ENCODE data around the gene PHPT1. TPM values are rescaled to one million over a fixed set of nuclear protein-coding genes. Genes with fewer than 3 reads are reported as not detected.

PHPT1 gene
- polyA plus RNA-seq, 1 donor: 312 TPM

DNA sequence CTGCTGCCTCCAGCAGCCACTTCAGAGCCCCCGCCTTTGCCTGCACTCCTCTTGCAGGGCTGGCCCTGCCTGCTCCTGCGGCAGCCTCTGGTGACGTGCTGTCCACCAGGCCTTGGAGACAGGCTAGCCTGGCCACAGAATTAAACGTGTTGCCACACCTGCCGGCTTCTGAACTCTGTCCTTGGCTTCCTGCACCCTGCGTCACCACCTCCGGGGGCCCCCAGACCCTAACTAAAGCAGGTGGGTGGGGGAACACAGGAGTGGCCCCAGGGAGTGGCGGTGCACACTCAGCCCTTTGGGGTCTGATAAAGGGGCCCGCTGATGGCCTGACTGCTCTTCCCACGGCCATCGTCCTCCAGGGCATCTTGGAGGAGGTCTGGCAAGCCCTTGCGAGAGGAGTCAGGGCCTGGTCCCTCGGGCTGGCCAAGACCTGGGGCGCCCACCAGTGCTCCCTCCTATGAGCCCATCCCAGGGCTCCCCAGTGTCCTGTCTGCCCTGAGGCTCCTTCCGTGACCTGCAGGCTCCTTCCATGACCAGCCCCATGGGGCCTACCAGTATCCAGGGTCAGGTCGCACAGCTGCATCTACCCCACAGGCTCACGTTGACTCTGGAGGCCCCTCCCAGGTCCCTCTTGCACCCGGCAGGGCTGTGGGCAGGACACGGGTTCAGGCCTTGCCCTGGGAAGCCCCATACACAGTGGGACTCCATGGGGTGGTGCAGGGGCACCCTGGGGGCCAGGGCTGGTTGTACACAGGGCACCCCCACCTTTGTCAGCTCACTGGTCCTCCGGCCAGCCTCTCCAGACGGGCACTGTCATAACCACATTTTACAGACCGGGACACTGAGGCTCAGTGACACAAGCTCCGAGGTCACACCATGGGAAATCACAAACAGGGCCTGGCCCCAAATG, 1.9 kb downstream of the PHPT1 start:
- H3K4me3 ChIP-seq (ENCODE audit: low read length): peak overlapping the region; percentile 100

GRCh38 chr9:136851941-136852663, 2.9 kb downstream of the PHPT1 start, which contains the start of gene MAMDC4:
Gene MAMDC4, plus strand, starts transcription at chr9:136852346. Its CDS starts 71 bp downstream, at chr9:136852417.
- peaks cover 14% of the 10 kb centered on the region for H3K9me3 ChIP-seq (ENCODE audit: control insufficient read depth, low read depth, low read length)
- peak within 1 kb of the TSS; percentile 100 for H3K27ac ChIP-seq (ENCODE audit: low read length)
- no CpG with 5 or more reads among the region's 23 CpGs for whole genome bisulfite sequencing (ENCODE audit: insufficient coverage, low lambda C conversion rate)
- peaks cover 8% of the 10 kb centered on the region for H3K27me3 ChIP-seq (ENCODE audit: control insufficient read depth, insufficient read depth, low read length)
- H3K36me3 ChIP-seq (ENCODE audit: control insufficient read depth, insufficient read depth, low read length): peaks cover 63% of the 10 kb centered on the region
- H3K4me3 ChIP-seq (ENCODE audit: low read length): peak within 1 kb of the TSS; percentile 100
- peak; percentile 89 to 94 for DNase-seq
- H3K4me1 ChIP-seq (ENCODE audit: control insufficient read depth, insufficient read depth, low read length): peaks cover 70% of the 10 kb centered on the region

More for the DNA sequence above, 1.9 kb downstream of the PHPT1 start:
- peak; percentile 73 to 87 for DNase-seq
- H3K36me3 ChIP-seq (ENCODE audit: control insufficient read depth, insufficient read depth, low read length): peaks cover 53% of the 10 kb centered on the region
- peaks cover 64% of the 10 kb centered on the region for H3K4me1 ChIP-seq (ENCODE audit: control insufficient read depth, insufficient read depth, low read length)
- peaks cover 16% of the 10 kb centered on the region for H3K27me3 ChIP-seq (ENCODE audit: control insufficient read depth, insufficient read depth, low read length)
- no CpG with 5 or more reads among the region's 23 CpGs for WGBS (ENCODE audit: insufficient coverage, low lambda C conversion rate)
- peak overlapping the region; percentile 100 for H3K27ac ChIP-seq (ENCODE audit: low read length)
- peaks cover 20% of the 10 kb centered on the region for H3K9me3 ChIP-seq (ENCODE audit: control insufficient read depth, low read depth, low read length)

- H3K36me3 ChIP-seq (ENCODE audit: control insufficient read depth, insufficient read depth, low read length): peaks cover 70% of the 10 kb centered on the region
- DNase-seq: peak in 1 of 2 donors; percentile 34
- peaks cover 2% of the 10 kb centered on the region for H3K27me3 ChIP-seq (ENCODE audit: control insufficient read depth, insufficient read depth, low read length)
- peaks cover 77% of the 10 kb centered on the region for H3K4me1 ChIP-seq (ENCODE audit: control insufficient read depth, insufficient read depth, low read length)
- H3K4me3 ChIP-seq (ENCODE audit: low read length): peak overlapping the region; percentile 100
- whole genome bisulfite sequencing (ENCODE audit: insufficient coverage, low lambda C conversion rate): no CpG with 5 or more reads among the region's 29 CpGs
- H3K9me3 ChIP-seq (ENCODE audit: control insufficient read depth, low read depth, low read length): peaks cover 12% of the 10 kb centered on the region
- H3K27ac ChIP-seq (ENCODE audit: low read length): peak overlapping the region; percentile 100
Observed at GRCh38 chr9:136852664-136853595, 3.7 kb downstream of the PHPT1 start.

DNA sequence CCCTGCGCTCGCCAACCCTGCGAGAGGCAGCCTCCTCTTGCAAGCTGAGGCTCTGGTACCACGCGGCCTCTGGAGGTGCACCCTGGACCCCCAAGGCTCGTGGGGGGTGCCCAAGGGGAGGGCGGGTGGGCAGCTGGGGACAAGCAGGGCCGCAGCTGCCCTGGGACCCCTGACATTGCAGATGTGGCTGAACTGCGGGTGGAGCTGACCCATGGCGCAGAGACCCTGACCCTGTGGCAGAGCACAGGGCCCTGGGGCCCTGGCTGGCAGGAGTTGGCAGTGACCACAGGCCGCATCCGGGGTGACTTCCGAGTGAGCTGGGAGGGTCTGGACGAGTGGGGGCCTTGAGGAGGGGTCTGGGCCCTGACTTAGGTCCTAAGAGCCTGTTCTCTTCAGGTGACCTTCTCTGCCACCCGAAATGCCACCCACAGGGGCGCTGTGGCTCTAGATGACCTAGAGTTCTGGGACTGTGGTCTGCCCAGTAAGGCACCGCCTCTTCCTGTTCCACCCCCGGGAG, 4.4 kb downstream of the PHPT1 start:
- no CpG with 5 or more reads among the region's 18 CpGs for WGBS (ENCODE audit: insufficient coverage, low lambda C conversion rate)
- Histone ChIP-seq H3K36me3 (ENCODE audit: control insufficient read depth, insufficient read depth, low read length) (peaks cover 76% of the 10 kb centered on the region), H3K4me1 (ENCODE audit: control insufficient read depth, insufficient read depth, low read length) (peaks cover 84% of the 10 kb centered on the region), H3K27ac (ENCODE audit: low read length) (peak overlapping the region; percentile 100), H3K4me3 (ENCODE audit: low read length) (peak overlapping the region; percentile 100), H3K27me3 (ENCODE audit: control insufficient read depth, insufficient read depth, low read length) (no peaks in the 10 kb centered on the region), H3K9me3 (ENCODE audit: control insufficient read depth, low read depth, low read length) (peaks cover 15% of the 10 kb centered on the region)
- no peak for DNase-seq

GRCh38 chr9:136854113-136854841, 5.1 kb downstream of the PHPT1 start:
- no CpG with 5 or more reads among the region's 30 CpGs for WGBS (ENCODE audit: insufficient coverage, low lambda C conversion rate)
- DNase-seq: peak in 1 of 2 donors; percentile 56
- H3K4me1 ChIP-seq (ENCODE audit: control insufficient read depth, insufficient read depth, low read length): peaks cover 90% of the 10 kb centered on the region
- H3K9me3 ChIP-seq (ENCODE audit: control insufficient read depth, low read depth, low read length): peaks cover 18% of the 10 kb centered on the region
- no peaks in the 10 kb centered on the region for H3K27me3 ChIP-seq (ENCODE audit: control insufficient read depth, insufficient read depth, low read length)
- H3K36me3 ChIP-seq (ENCODE audit: control insufficient read depth, insufficient read depth, low read length): peaks cover 82% of the 10 kb centered on the region
- H3K27ac ChIP-seq (ENCODE audit: low read length): peak overlapping the region; percentile 94
- H3K4me3 ChIP-seq (ENCODE audit: low read length): peak overlapping the region; percentile 100

DNA sequence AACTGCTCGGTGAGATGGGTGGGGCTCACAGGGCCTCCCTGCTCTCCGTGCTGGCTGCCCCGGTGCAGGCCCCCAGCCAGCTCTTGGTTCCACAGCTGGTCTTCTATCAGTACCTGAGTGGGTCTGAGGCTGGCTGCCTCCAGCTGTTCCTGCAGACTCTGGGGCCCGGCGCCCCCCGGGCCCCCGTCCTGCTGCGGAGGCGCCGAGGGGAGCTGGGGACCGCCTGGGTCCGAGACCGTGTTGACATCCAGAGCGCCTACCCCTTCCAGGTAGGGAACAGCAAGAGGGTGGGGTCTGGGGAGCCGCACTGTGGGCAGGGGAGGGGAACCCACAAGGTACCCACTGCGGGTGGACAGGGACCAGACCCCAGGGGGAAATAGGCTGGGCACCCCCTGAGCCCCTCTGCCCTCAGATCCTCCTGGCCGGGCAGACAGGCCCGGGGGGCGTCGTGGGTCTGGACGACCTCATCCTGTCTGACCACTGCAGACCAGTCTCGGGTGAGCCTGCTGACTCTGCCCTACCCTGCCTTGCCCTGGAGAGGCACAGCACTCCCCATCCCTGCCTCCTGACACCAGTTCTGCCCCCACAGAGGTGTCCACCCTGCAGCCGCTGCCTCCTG, 5.7 kb downstream of the PHPT1 start:
- DNase-seq: no peak
- peaks cover 87% of the 10 kb centered on the region for H3K36me3 ChIP-seq (ENCODE audit: control insufficient read depth, insufficient read depth, low read length)
- H3K9me3 ChIP-seq (ENCODE audit: control insufficient read depth, low read depth, low read length): peaks cover 18% of the 10 kb centered on the region
- no CpG with 5 or more reads among the region's 23 CpGs for WGBS (ENCODE audit: insufficient coverage, low lambda C conversion rate)
- H3K4me1 ChIP-seq (ENCODE audit: control insufficient read depth, insufficient read depth, low read length): peaks cover 94% of the 10 kb centered on the region
- peak overlapping the region; percentile 94 for H3K27ac ChIP-seq (ENCODE audit: low read length)
- H3K27me3 ChIP-seq (ENCODE audit: control insufficient read depth, insufficient read depth, low read length): no peaks in the 10 kb centered on the region
- peak overlapping the region; percentile 100 for H3K4me3 ChIP-seq (ENCODE audit: low read length)

- H3K4me3 ChIP-seq (ENCODE audit: low read length): peak overlapping the region; percentile 100
- H3K4me1 ChIP-seq (ENCODE audit: control insufficient read depth, insufficient read depth, low read length): peaks cover 92% of the 10 kb centered on the region
- H3K27ac ChIP-seq (ENCODE audit: low read length): peak overlapping the region; percentile 94
Observed at GRCh38 chr9:136855461-136856078, 6.4 kb downstream of the PHPT1 start.

DNA sequence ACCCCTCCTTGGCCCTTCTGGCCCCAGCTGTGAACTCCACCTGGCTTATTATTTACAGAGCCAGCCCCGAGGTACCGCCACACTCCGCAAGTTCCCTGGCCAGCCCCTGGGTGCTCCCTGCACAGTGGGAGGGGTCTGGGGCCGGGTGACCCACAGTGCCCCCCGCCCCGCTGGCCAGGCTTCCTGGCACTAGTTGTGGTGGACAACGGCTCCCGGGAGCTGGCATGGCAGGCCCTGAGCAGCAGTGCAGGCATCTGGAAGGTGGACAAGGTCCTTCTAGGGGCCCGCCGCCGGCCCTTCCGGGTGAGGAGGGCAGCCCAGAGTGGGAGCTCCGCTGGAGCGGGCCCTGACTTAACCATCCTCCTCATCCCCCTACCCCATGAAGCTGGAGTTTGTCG, 6.9 kb downstream of the PHPT1 start:
- no CpG with 5 or more reads among the region's 15 CpGs for WGBS (ENCODE audit: insufficient coverage, low lambda C conversion rate)
- DNase-seq: peak in 1 of 2 donors; percentile 25
- Histone ChIP-seq H3K27me3 (ENCODE audit: control insufficient read depth, insufficient read depth, low read length) (no peaks in the 10 kb centered on the region), H3K4me3 (ENCODE audit: low read length) (peak overlapping the region; percentile 100), H3K36me3 (ENCODE audit: control insufficient read depth, insufficient read depth, low read length) (peaks cover 84% of the 10 kb centered on the region), H3K27ac (ENCODE audit: low read length) (peak overlapping the region; percentile 94), H3K9me3 (ENCODE audit: control insufficient read depth, low read depth, low read length) (peaks cover 18% of the 10 kb centered on the region), H3K4me1 (ENCODE audit: control insufficient read depth, insufficient read depth, low read length) (peaks cover 92% of the 10 kb centered on the region)

More at GRCh38 chr9:136855461-136856078, 6.4 kb downstream of the PHPT1 start:
- H3K36me3 ChIP-seq (ENCODE audit: control insufficient read depth, insufficient read depth, low read length): peaks cover 84% of the 10 kb centered on the region
- WGBS (ENCODE audit: insufficient coverage, low lambda C conversion rate): no CpG with 5 or more reads among the region's 26 CpGs
- no peaks in the 10 kb centered on the region for H3K27me3 ChIP-seq (ENCODE audit: control insufficient read depth, insufficient read depth, low read length)
- H3K9me3 ChIP-seq (ENCODE audit: control insufficient read depth, low read depth, low read length): peaks cover 18% of the 10 kb centered on the region
- no peak for DNase-seq

Measured in large intestine (tissue), 3 donors.